ENCODE data around the gene POU3F2.

DNA sequence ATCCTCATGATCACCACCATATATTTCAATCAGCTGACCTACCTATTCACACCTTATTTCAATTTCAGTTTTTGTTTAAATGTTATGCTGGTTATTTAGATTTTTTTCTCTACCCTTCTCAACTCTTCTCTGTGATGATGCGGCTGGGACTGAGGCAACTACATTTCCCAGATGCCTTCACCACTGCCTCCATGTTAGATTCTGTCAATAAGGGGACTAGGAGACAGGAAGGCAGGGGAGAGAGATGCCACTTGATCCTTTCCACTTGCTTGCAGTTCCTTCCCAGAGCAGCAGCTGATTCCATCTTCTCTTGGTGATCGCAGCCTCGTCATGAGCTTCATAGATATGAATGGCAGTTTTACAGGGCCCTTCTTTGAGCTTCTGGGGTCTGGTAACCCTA is 33.5 kb upstream of the POU3F2 start:
- TF ChIP-seq CTCF (IDR thresholded peaks at IDR 0.05) (no peak), POLR2A (IDR thresholded peaks at IDR 0.05) (no peak)
